Measurements from ENCODE around the gene NBPF15. TPM values are rescaled to one million over a fixed set of nuclear protein-coding genes. Genes with fewer than 3 reads are reported as not detected.

NBPF15 gene
- total and polyA plus RNA-seq, 2 experiments from 2014 or later = 5.2 to 6.6 TPM

Small RNA genes lying within 50 kb of the gene (small RNA-seq; reads per million reads assigned to genes)
- gene AC246785.4 (ENCODE audit: low replicate concordance) (not detected), gene RNVU1-15 (ENCODE audit: low replicate concordance) (73.4 reads per million, percentile 99 among the genes with 10 or more reads in this experiment)

Other genes starting within 250 kb of the NBPF15 start
- not detected in 2 replicates for gene PPIAL4E, start 88.0 kb downstream of the NBPF15 start, total RNA-seq (2014; rRNA removed; shearing (Covaris generic))
- gene PPIAL4E, start 88.0 kb downstream of the NBPF15 start, polyA plus RNA-seq (2016; fragmentation: Nextera tagmentation; extraction: Ambion mirVana) = not detected in 2 replicates
- not detected in 2 replicates for gene PPIAL4F, start 131.2 kb upstream of the NBPF15 start, total RNA-seq (2014; rRNA removed; shearing (Covaris generic))
- gene PPIAL4F, start 131.2 kb upstream of the NBPF15 start, polyA plus RNA-seq (2016; fragmentation: Nextera tagmentation; extraction: Ambion mirVana) = not detected in 2 replicates

All from GM23338 (cell line).